ENCODE measurements around the gene RIOK3.
A peak's percentile ranks its signal among the peaks of the same experiment; 100 is the strongest.

GRCh38 chr18:23498877-23499276, 45.8 kb downstream of the RIOK3 start:
- TF ChIP-seq CTCF (conservative IDR thresholded peaks at IDR 0.05) (peak; percentile 94), ZFX (IDR thresholded peaks at IDR 0.05) (no peak)
